Gastroesophageal sphincter (tissue), 3 donors: ENCODE results near the gene F2RL1.

ENCODE experiments used
- EP300 ChIP-seq: sonication (generic); formaldehyde crosslinking; IDR thresholded peaks from one replicate; pipeline ENCODE4 v1.6.1; 2017; ENCODE audit warnings: antibody characterized with exemption, mild to moderate bottlenecking
- POLR2A ChIP-seq, 2 donors: fragments of 450-650 bp; IDR thresholded peaks; one replicate each; pipeline ENCODE4 v1.6.1; 2017; ENCODE audit warnings: antibody characterized with exemption in 2 of 2, mild to moderate bottlenecking in 2 of 2, moderate library complexity in 1 of 2
- TF ChIP-seq, protein P1 (sequence below), 4 experiments: fragments of 200-600 bp in 2 of 4; fragments of 450-650 bp in 2 of 4; sonication (generic) in 1 of 4; IDR thresholded peaks; one replicate each; pipeline ENCODE4 v1.5.1; 2017 to 2019; ENCODE audit warnings: antibody characterized with exemption in 4 of 4, mild to moderate bottlenecking in 2 of 4, moderate library complexity in 2 of 4

- TF ChIP-seq POLR2A (IDR thresholded peaks at IDR 0.05), result no peak
- TF ChIP-seq, protein P1, sequence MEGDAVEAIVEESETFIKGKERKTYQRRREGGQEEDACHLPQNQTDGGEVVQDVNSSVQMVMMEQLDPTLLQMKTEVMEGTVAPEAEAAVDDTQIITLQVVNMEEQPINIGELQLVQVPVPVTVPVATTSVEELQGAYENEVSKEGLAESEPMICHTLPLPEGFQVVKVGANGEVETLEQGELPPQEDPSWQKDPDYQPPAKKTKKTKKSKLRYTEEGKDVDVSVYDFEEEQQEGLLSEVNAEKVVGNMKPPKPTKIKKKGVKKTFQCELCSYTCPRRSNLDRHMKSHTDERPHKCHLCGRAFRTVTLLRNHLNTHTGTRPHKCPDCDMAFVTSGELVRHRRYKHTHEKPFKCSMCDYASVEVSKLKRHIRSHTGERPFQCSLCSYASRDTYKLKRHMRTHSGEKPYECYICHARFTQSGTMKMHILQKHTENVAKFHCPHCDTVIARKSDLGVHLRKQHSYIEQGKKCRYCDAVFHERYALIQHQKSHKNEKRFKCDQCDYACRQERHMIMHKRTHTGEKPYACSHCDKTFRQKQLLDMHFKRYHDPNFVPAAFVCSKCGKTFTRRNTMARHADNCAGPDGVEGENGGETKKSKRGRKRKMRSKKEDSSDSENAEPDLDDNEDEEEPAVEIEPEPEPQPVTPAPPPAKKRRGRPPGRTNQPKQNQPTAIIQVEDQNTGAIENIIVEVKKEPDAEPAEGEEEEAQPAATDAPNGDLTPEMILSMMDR (IDR thresholded peaks at IDR 0.05), result no peak
- TF ChIP-seq EP300, result no peak
Observed at GRCh38 chr5:76816110-76816831, 2.6 kb upstream of the F2RL1 start.
